ENCODE results near the gene SELENOM. TPM values are rescaled to one million over a fixed set of nuclear protein-coding genes. Genes with fewer than 3 reads are reported as not detected.

The SELENOM gene
- polyA plus RNA-seq, 1 donor (not counting 4 experiments of a cell fraction or from before 2014, with no cell fraction given): 9.1 TPM

- H3K9me1 ChIP-seq (ENCODE audit: control insufficient read depth, extremely low read depth, insufficient read depth, low read length): no peaks in the 10 kb centered on the region
- no peaks in the 10 kb centered on the region for H3K79me2 ChIP-seq (ENCODE audit: control insufficient read depth, insufficient read depth, low read length)
- FAIRE-seq: peak; percentile 20
- H3K4me2 ChIP-seq (ENCODE audit: control insufficient read depth, extremely low read depth, insufficient read depth, low read depth, low read length): peak overlapping the region; percentile 69
- peak overlapping the region; percentile 51 for H3K9ac ChIP-seq (ENCODE audit: control insufficient read depth, extremely low read depth, insufficient read depth, low read length)
- H3K36me3 ChIP-seq (ENCODE audit: control insufficient read depth in 2 of 2, extremely low read depth in 1 of 2, insufficient read depth in 2 of 2, low read length in 2 of 2): peaks cover 12 to 13% of the 10 kb centered on the region in 2 experiments
- TF ChIP-seq EZH2 (IDR thresholded peaks at IDR 0.05; ENCODE audit: low read length) (no peak), CTCF (optimal IDR thresholded peaks at IDR 0.05 in 1 of 3, IDR thresholded peaks at IDR 0.05 in 1 of 3, conservative IDR thresholded peaks at IDR 0.05 in 1 of 3; ENCODE audit: extremely low read depth in 1 of 3, insufficient read depth in 2 of 3, low read length in 3 of 3) (no peak)
- DNase-seq (ENCODE audit: low read depth, low spot score): no peak
- peaks cover 10% of the 10 kb centered on the region for H3K4me1 ChIP-seq (ENCODE audit: control insufficient read depth, extremely low read depth, insufficient read depth, low read length)
- no peaks in the 10 kb centered on the region for H3K9me3 ChIP-seq (ENCODE audit: control insufficient read depth, low read depth, low read length)
- no peaks in the 10 kb centered on the region for H3K27me3 ChIP-seq (ENCODE audit: control insufficient read depth, extremely low read depth, insufficient read depth, low read length)
- H3K27ac ChIP-seq (ENCODE audit: control insufficient read depth, insufficient read depth, low read length): no peak overlapping the region
- H2AFZ ChIP-seq (ENCODE audit: control insufficient read depth, low read length): peak overlapping the region; percentile 38
- peaks cover 13% of the 10 kb centered on the region for H4K20me1 ChIP-seq (ENCODE audit: control insufficient read depth, extremely low read depth, insufficient read depth, low read length)
- peak overlapping the region in 1 of 3 experiments; percentile 11 for H3K4me3 ChIP-seq (ENCODE audit: control insufficient read depth in 2 of 3, extremely low read depth in 1 of 3, insufficient read depth in 2 of 3, low read depth in 1 of 3, low read length in 3 of 3)
- dilution Hi-C loops (cut with MboI; ENCODE audit: extremely low pct_ligation_motif_present, low sequenced_read_pairs): no loop called here
These were observed 488 bp upstream of the SELENOM start for GRCh38 chr22:31107894-31108218.

- DNase-seq (ENCODE audit: low read depth, low spot score) (no peak), FAIRE-seq (no peak)
- dilution Hi-C loops (cut with MboI; ENCODE audit: extremely low pct_ligation_motif_present, low sequenced_read_pairs): no loop called here
- H2AFZ ChIP-seq (ENCODE audit: control insufficient read depth, low read length): peak overlapping the region; percentile 80
- no peaks in the 10 kb centered on the region for H3K27me3 ChIP-seq (ENCODE audit: control insufficient read depth, extremely low read depth, insufficient read depth, low read length)
- H3K9me1 ChIP-seq (ENCODE audit: control insufficient read depth, extremely low read depth, insufficient read depth, low read length): no peaks in the 10 kb centered on the region
- peak overlapping the region; percentile 77 for H3K4me2 ChIP-seq (ENCODE audit: control insufficient read depth, extremely low read depth, insufficient read depth, low read depth, low read length)
- peaks cover 14% of the 10 kb centered on the region for H4K20me1 ChIP-seq (ENCODE audit: control insufficient read depth, extremely low read depth, insufficient read depth, low read length)
- H3K4me3 ChIP-seq (ENCODE audit: control insufficient read depth in 2 of 3, extremely low read depth in 1 of 3, insufficient read depth in 2 of 3, low read depth in 1 of 3, low read length in 3 of 3): peak overlapping the region; percentile 34 to 61 (median 54)
- H3K4me1 ChIP-seq (ENCODE audit: control insufficient read depth, extremely low read depth, insufficient read depth, low read length): peaks cover 10% of the 10 kb centered on the region
- no peaks in the 10 kb centered on the region for H3K9me3 ChIP-seq (ENCODE audit: control insufficient read depth, low read depth, low read length)
- peak overlapping the region; percentile 80 for H3K9ac ChIP-seq (ENCODE audit: control insufficient read depth, extremely low read depth, insufficient read depth, low read length)
- TF ChIP-seq CTCF (optimal IDR thresholded peaks at IDR 0.05 in 1 of 3, IDR thresholded peaks at IDR 0.05 in 1 of 3, conservative IDR thresholded peaks at IDR 0.05 in 1 of 3; ENCODE audit: extremely low read depth in 1 of 3, insufficient read depth in 2 of 3, low read length in 3 of 3) (no peak), EZH2 (IDR thresholded peaks at IDR 0.05; ENCODE audit: low read length) (no peak)
- peak overlapping the region; percentile 78 for H3K27ac ChIP-seq (ENCODE audit: control insufficient read depth, insufficient read depth, low read length)
- H3K36me3 ChIP-seq (ENCODE audit: control insufficient read depth in 2 of 2, extremely low read depth in 1 of 2, insufficient read depth in 2 of 2, low read length in 2 of 2): peaks cover 17 to 22% of the 10 kb centered on the region in 2 experiments
- H3K79me2 ChIP-seq (ENCODE audit: control insufficient read depth, insufficient read depth, low read length): no peaks in the 10 kb centered on the region
These were observed 614 bp downstream of the SELENOM start for GRCh38 chr22:31106731-31107177.

Data from keratinocyte (primary cell).